Esophagus (tissue), 2 donors: Measurements from ENCODE around the gene FBP1. TPM values are rescaled to one million over a fixed set of nuclear protein-coding genes. Genes with fewer than 3 reads are reported as not detected.
A peak's percentile ranks its signal among the peaks of the same experiment; 100 is the strongest.

Experiments used
- H3K27ac ChIP-seq, 2 donors: one replicate each; pipeline ENCODE4 v1.5.1; 2013; ENCODE audit warnings: low read depth in 2 of 2, mild to moderate bottlenecking in 2 of 2, inconsistent platforms in 1 of 2, low read length in 1 of 2, moderate library complexity in 1 of 2
- H3K27me3 ChIP-seq, 2 donors: one replicate each; pipeline ENCODE4 v1.6.1; 2013; ENCODE audit warnings: low read length in 2 of 2, control low read depth in 1 of 2, mild to moderate bottlenecking in 1 of 2; ENCODE audit not compliant: insufficient read depth in 2 of 2, control insufficient read depth in 1 of 2
- H3K36me3 ChIP-seq, 2 donors: one replicate each; pipeline ENCODE4 v1.6.1; 2013; ENCODE audit warnings: low read length in 1 of 2; ENCODE audit not compliant: control insufficient read depth in 2 of 2, insufficient read depth in 2 of 2
- H3K4me1 ChIP-seq, 2 donors: one replicate each; pipeline ENCODE4 v1.6.1; 2013; ENCODE audit warnings: low read length in 1 of 2; ENCODE audit not compliant: control insufficient read depth in 2 of 2, insufficient read depth in 2 of 2
- H3K4me3 ChIP-seq, 2 donors: one replicate each; pipeline ENCODE4 v1.5.1; 2013; ENCODE audit warnings: low read length in 2 of 2, mild to moderate bottlenecking in 2 of 2, low read depth in 1 of 2, moderate library complexity in 1 of 2
- H3K9me3 ChIP-seq, 2 donors: one replicate each; pipeline ENCODE4 v1.6.1; 2013; ENCODE audit warnings: mild to moderate bottlenecking in 2 of 2, low read depth in 1 of 2, low read length in 1 of 2, moderate library complexity in 1 of 2; ENCODE audit not compliant: control insufficient read depth in 2 of 2, insufficient read depth in 1 of 2
- WGBS, 2 donors: extraction: QIAGEN DNeasy Blood & Tissue Kit; methylation state at CpG; one replicate each; pipeline ENCODE4 v1.1.7; 2013; 5-methylcytosine and 5-hydroxymethylcytosine counted together
- polyA plus RNA-seq, 2 donors: library from polyadenylated mRNA; stranded (reverse); fragments of 200-250 nt; gene quantifications; one replicate each; pipeline ENCODE4 v1.2.3, GENCODE V29; 2013
- donor health status: healthy with polysubstance abuse.
- donor health status: Bipolar disorder and iron deficiency.

The FBP1 gene
- polyA plus RNA-seq, 2 donors = 1.4 to 5.7 TPM

DNA sequence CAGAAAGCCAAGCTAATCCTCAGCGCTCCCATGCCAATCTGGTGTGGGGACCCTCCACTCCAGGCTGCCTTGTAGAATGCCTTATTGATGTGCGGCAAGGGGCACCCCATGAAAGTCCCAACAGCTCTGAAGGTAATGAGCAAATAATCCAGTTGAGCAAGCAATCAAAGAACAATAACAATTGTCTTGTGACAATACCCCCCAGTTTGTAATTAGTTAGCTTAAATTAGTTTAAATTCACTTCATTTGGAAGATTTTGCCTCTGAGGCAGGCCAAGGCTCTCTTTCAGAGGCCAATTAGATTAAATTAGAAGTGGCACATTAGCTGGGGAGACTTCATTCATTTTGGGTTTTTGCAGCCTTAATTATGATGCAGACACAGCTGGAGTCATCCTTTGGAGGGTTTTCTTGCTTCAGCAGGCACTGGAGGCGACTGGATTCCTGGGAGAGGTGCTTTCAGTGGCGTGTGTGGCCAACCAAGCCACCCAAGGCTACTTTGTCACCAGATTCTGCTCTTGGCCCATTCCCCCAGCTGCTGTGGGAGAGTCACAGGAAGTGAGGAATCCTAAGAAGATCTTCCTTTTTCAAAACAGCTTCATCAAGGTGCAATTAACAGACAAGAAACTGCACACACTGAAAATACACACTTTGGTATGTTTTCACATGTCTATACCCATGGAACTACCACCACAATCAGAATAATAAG is 17.9 kb upstream of the FBP1 start:
- H3K27me3 ChIP-seq = no peaks in the 10 kb centered on the region
- H3K4me1 ChIP-seq = no peaks in the 10 kb centered on the region
- no peaks in the 10 kb centered on the region for H3K36me3 ChIP-seq
- H3K9me3 ChIP-seq = no peaks in the 10 kb centered on the region
- no peak overlapping the region for H3K27ac ChIP-seq
- H3K4me3 ChIP-seq = no peak overlapping the region
- WGBS, 2 donors = 83 to 95% methylated on average over 4 of the region's 4 CpGs

DNA sequence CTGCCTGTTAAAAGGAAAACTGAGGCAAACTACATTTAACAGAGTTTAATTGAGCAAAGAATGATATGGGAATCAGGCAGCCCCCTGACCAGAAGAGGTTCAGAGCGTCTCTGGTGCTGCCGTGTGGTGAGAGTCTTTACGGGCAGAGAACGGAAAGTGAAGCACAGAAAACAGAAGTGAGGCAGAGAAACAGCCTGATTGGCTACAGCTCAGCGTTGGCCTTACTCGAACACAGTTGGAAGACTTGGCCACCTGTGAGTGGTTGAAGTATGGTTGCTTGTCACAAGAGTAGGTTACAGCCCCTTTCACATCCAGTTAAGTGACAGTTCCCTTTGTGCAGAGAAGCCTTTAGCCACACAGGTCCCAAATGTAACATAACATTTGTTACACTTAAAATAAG is 16.9 kb upstream of the FBP1 start:
- no peaks in the 10 kb centered on the region for H3K9me3 ChIP-seq
- no peak overlapping the region for H3K4me3 ChIP-seq
- 37 to 38% methylated on average over 6 of the region's 6 CpGs for WGBS, 2 donors
- H3K36me3 ChIP-seq = no peaks in the 10 kb centered on the region
- no peak overlapping the region for H3K27ac ChIP-seq
- no peaks in the 10 kb centered on the region for H3K27me3 ChIP-seq
- no peaks in the 10 kb centered on the region for H3K4me1 ChIP-seq

DNA sequence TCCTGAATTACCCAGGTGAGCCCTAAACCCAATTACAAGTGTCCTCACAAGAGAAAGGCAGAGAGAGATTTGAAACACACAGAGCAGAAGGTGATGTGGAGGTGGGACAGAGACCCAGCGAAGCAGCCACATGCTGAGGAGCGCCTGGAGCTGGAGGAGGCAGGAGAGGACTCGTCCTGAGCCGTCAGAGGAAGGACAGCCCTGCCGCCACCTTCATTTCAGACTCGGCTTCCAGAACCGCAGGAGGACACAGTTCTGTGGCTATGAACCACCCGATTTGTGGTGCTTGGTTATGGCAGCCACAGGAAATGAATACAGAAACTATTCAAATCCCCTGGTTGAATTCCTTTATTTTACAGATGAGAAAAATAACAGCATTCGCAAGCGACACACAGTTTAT is 16.4 kb upstream of the FBP1 start:
- Histone ChIP-seq H3K27me3 (no peaks in the 10 kb centered on the region), H3K4me3 (no peak overlapping the region), H3K36me3 (no peaks in the 10 kb centered on the region), H3K4me1 (no peaks in the 10 kb centered on the region), H3K27ac (no peak overlapping the region), H3K9me3 (no peaks in the 10 kb centered on the region)
- 62 to 72% methylated on average over 10 of the region's 10 CpGs for WGBS, 2 donors

DNA sequence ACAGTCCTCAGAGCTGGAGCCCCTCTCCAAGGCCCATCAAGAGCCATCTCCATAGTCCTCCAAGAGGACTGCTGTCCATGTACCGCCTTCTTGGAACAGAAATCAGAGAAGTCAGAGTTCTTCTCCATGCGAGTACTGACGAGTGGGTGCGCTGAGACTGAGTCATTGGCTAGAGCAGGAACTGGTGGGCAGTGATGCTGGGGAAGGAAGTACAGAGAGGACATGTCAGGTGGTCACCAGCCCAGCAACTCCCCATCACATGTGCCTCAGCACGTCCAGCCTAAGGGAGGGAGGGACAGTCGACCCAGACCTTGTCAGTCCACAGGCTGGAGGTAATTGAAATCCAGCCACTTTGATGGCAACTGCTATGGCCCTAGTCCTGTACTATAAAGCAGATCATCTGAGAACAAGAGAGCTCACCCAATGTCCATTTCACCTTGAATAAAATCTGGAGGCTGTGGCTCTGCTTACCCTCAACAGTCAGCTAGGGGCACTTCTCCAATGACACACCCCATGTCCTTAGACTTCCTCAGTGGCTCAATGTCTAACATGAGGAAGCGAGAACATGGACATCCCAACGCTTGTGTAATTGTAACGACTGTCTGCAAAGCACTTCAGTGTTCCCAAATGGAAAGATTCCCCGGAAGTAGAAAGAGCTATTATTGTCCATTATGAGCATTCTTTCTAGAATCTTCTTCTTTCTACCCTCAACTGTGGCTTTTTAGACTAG is 15.0 kb upstream of the FBP1 start:
- H3K4me1 ChIP-seq = no peaks in the 10 kb centered on the region
- no peak overlapping the region for H3K4me3 ChIP-seq
- no peak overlapping the region for H3K27ac ChIP-seq
- H3K9me3 ChIP-seq = no peaks in the 10 kb centered on the region
- WGBS, 2 donors = 84 to 88% methylated on average over 10 of the region's 10 CpGs
- no peaks in the 10 kb centered on the region for H3K36me3 ChIP-seq
- H3K27me3 ChIP-seq = no peaks in the 10 kb centered on the region

DNA sequence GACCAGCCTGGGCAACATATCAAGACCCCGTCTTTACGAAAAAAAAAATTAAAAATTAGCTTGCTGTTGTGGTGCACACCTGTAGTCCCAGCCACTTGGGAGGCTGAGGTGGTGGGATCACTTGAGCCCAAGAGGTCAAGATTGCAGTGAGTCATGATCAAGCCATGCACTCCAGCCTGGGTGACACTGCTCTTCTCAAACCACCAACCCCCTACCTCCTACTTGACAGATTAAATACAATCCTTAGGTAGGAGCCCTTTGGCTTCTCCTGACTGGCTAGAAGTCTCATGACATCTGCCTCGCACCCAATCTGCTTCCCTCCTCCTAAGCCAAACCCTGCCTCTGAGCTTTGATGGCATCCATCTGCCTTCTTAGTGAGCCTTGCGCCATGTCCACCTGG is 11.6 kb upstream of the FBP1 start:
- Histone ChIP-seq H3K4me3 (no peak overlapping the region), H3K4me1 (peaks cover 0 to 8% of the 10 kb centered on the region in 2 donors), H3K27ac (no peak overlapping the region), H3K36me3 (no peaks in the 10 kb centered on the region), H3K27me3 (no peaks in the 10 kb centered on the region), H3K9me3 (no peaks in the 10 kb centered on the region)
- 95 to 97% methylated on average over 4 of the region's 4 CpGs for WGBS, 2 donors

- Histone ChIP-seq H3K4me3 (no peak overlapping the region), H3K27ac (peak overlapping the region; percentile 60 to 87), H3K4me1 (peaks cover 0 to 8% of the 10 kb centered on the region in 2 donors), H3K36me3 (no peaks in the 10 kb centered on the region), H3K9me3 (no peaks in the 10 kb centered on the region), H3K27me3 (no peaks in the 10 kb centered on the region)
- 65 to 68% methylated on average over 12 of the region's 12 CpGs for WGBS, 2 donors
These were observed 9.9 kb upstream of the FBP1 start for GRCh38 chr9:94649100-94649819.

DNA sequence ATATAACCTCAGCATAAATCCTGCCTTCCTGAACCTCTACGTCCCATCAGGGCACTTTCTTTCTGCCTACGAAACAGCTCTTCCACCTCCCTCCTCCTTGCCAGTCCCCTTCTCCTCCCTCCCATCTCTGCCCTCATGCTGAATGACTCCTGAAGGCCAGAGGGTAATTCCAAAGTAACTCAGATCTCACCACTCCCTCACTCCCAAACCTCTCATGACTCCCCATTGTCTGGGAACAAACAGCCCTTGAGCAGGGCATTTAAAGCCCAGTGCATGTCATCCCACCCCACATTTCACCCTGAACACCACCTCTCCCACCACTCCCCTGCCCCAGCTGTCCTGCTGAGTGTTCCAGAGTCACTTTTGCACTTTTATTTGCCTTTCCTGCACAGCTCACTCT is 8.9 kb upstream of the FBP1 start:
- Histone ChIP-seq H3K36me3 (no peaks in the 10 kb centered on the region), H3K4me1 (peaks cover 0 to 8% of the 10 kb centered on the region in 2 donors), H3K27me3 (no peaks in the 10 kb centered on the region), H3K9me3 (no peaks in the 10 kb centered on the region), H3K27ac (peak overlapping the region; percentile 6 to 54), H3K4me3 (no peak overlapping the region)
- 89 to 94% methylated on average over 2 of the region's 2 CpGs for WGBS, 2 donors

DNA sequence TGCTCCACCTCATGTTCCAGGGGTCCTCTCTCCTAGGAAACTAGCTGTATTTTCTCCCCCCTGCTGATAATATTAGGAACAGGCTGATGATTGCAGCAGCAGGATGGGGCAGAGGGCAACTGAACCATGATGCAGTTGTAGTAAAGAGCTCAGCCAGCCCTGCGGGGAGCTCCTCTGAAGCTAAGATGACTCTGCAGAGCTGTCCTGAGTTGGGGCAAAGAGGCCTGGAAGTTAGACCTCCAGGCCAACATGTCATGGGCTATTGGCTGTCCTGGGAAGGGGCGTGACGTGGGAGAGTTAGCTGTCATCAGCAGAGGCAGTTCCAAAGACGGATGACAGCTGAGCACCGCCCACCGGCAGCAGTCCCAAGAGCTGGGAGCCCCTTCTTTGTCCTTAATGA is 6.6 kb upstream of the FBP1 start:
- WGBS, 2 donors = 72 to 75% methylated on average over 6 of the region's 6 CpGs
- H3K9me3 ChIP-seq = no peaks in the 10 kb centered on the region
- no peak overlapping the region for H3K4me3 ChIP-seq
- H3K27ac ChIP-seq = no peak overlapping the region
- peaks cover 0 to 8% of the 10 kb centered on the region in 2 donors for H3K4me1 ChIP-seq
- no peaks in the 10 kb centered on the region for H3K36me3 ChIP-seq
- no peaks in the 10 kb centered on the region for H3K27me3 ChIP-seq

DNA sequence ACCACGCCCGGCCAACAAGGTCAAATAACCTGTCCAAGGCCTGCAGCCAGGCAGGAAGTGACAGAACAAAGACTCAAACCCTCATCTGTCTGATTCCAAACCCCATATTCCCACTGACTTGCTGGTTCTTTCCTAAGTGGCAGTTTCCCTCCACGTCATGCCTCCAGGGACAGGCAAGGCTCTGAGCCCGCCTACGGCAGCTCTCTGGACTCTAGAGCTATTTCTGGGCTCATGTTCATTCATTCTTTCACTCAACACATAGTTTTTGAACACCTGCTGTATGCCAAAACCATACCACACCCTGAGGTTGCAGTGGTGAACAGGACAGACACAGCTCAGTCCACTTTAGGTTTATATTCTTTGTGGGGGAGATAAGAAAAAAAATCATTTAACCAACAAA is 5.2 kb upstream of the FBP1 start:
- H3K4me1 ChIP-seq = peaks cover 0 to 8% of the 10 kb centered on the region in 2 donors
- H3K36me3 ChIP-seq = no peaks in the 10 kb centered on the region
- no peak overlapping the region for H3K27ac ChIP-seq
- H3K9me3 ChIP-seq = no peaks in the 10 kb centered on the region
- H3K4me3 ChIP-seq = no peak overlapping the region
- 64 to 65% methylated on average over 5 of the region's 5 CpGs for WGBS, 2 donors
- H3K27me3 ChIP-seq = no peaks in the 10 kb centered on the region
